HG03457 (cell line): ENCODE data around the gene MRPL1.
"Not testable (repeated sequence)": the region's sequence is repeated elsewhere in the genome, so short reads cannot be mapped to it uniquely, and the experiment has no call there.

Source experiments
- ATAC-seq: cut with Tn5 transposase; IDR thresholded peaks from one replicate; pipeline ENCODE4 v1.9.1; 2021; ENCODE audit warnings: moderate number of reproducible peaks; ENCODE audit not compliant: unreplicated experiment

MRPL1 gene

GRCh38 chr4:77911842-77912450 lies 49.3 kb downstream of the MRPL1 start:
- no peak for ATAC-seq

GRCh38 chr4:77913348-77913747 lies 50.7 kb downstream of the MRPL1 start:
- no peak for ATAC-seq

GRCh38 chr4:77917075-77917474 lies 54.4 kb downstream of the MRPL1 start:
- no peak for ATAC-seq

GRCh38 chr4:77917601-77918000 lies 55.0 kb downstream of the MRPL1 start:
- ATAC-seq = no peak

- ATAC-seq = no peak
Measured at GRCh38 chr4:77920371-77920770, 57.7 kb downstream of the MRPL1 start.

- ATAC-seq = no peak
Measured at GRCh38 chr4:77921701-77922100, 59.1 kb downstream of the MRPL1 start.

GRCh38 chr4:77922158-77923094 lies 59.8 kb downstream of the MRPL1 start:
- ATAC-seq = no peak

- no peak for ATAC-seq
Measured at GRCh38 chr4:77927991-77928925, 65.6 kb downstream of the MRPL1 start.

- no peak for ATAC-seq
Measured at GRCh38 chr4:77930154-77930639, 67.6 kb downstream of the MRPL1 start.

GRCh38 chr4:77930876-77931275 lies 68.2 kb downstream of the MRPL1 start:
- no peak for ATAC-seq

- ATAC-seq = no peak
Measured at GRCh38 chr4:77931452-77932135, 69.0 kb downstream of the MRPL1 start.

GRCh38 chr4:77938560-77938959 lies 75.9 kb downstream of the MRPL1 start:
- no peak for ATAC-seq

GRCh38 chr4:77945929-77946328 lies 83.3 kb downstream of the MRPL1 start:
- not testable (repeated sequence) for ATAC-seq

- ATAC-seq = no peak
Measured at GRCh38 chr4:77950203-77950602, 87.6 kb downstream of the MRPL1 start.

- ATAC-seq = no peak
Measured at GRCh38 chr4:77952457-77952856, 89.8 kb downstream of the MRPL1 start.

- no peak for ATAC-seq
Measured at GRCh38 chr4:77954690-77955089, 92.1 kb downstream of the MRPL1 start.

- ATAC-seq = no peak
Measured at GRCh38 chr4:77956917-77957316, 94.3 kb downstream of the MRPL1 start.

GRCh38 chr4:77958897-77959296 lies 96.3 kb downstream of the MRPL1 start:
- ATAC-seq = no peak

GRCh38 chr4:77959566-77960338 lies 97.1 kb downstream of the MRPL1 start:
- no peak for ATAC-seq

- ATAC-seq = no peak
Measured at GRCh38 chr4:77960367-77960766, 97.7 kb downstream of the MRPL1 start.
